Keratinocyte (primary cell): ENCODE measurements around the gene TUT7.

ENCODE experiments used
- EZH2 ChIP-seq: IDR thresholded peaks from one replicate; pipeline ENCODE4 v1.6.1; 2012; ENCODE audit warnings: inconsistent platforms, mild to moderate bottlenecking, low read length, moderate library complexity
- TF ChIP-seq, protein P1 (sequence below), 3 experiments: IDR thresholded peaks in 1 of 3; conservative IDR thresholded peaks in 1 of 3; optimal IDR thresholded peaks in 1 of 3; 2 replicates in 2 of 3; 3 replicates in 1 of 3; pipeline versions ENCODE3 to v1.5.1; 2011; ENCODE audit warnings: low read length in 3 of 3, mild to moderate bottlenecking in 3 of 3, moderate library complexity in 2 of 3, control low read depth in 1 of 3, inconsistent platforms in 1 of 3; ENCODE audit not compliant: insufficient read depth in 2 of 3; ENCODE audit errors: extremely low read depth in 1 of 3

DNA sequence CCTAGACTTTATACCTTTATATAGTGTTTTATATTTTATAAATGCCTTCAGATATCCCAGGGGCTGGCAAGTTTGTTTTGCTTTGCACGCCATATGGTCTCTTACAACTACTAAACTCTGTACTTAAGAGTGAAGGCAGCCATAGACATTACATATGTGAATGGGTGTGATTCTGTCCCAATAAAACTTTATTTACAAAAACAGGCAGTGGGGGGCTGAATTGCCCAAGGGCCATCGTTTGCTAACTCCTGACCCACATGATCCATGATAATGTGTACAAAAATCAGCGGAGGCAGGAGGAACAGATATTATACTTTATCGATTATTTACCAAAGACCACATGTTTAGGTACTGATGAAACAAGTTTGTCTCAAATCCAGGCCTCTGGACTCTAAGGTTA, 36.0 kb downstream of the TUT7 start:
- TF ChIP-seq, protein P1, sequence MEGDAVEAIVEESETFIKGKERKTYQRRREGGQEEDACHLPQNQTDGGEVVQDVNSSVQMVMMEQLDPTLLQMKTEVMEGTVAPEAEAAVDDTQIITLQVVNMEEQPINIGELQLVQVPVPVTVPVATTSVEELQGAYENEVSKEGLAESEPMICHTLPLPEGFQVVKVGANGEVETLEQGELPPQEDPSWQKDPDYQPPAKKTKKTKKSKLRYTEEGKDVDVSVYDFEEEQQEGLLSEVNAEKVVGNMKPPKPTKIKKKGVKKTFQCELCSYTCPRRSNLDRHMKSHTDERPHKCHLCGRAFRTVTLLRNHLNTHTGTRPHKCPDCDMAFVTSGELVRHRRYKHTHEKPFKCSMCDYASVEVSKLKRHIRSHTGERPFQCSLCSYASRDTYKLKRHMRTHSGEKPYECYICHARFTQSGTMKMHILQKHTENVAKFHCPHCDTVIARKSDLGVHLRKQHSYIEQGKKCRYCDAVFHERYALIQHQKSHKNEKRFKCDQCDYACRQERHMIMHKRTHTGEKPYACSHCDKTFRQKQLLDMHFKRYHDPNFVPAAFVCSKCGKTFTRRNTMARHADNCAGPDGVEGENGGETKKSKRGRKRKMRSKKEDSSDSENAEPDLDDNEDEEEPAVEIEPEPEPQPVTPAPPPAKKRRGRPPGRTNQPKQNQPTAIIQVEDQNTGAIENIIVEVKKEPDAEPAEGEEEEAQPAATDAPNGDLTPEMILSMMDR (optimal IDR thresholded peaks at IDR 0.05 in 1 of 3, IDR thresholded peaks at IDR 0.05 in 1 of 3, conservative IDR thresholded peaks at IDR 0.05 in 1 of 3; ENCODE audit: extremely low read depth in 1 of 3, insufficient read depth in 2 of 3, low read length in 3 of 3): no peak
- TF ChIP-seq EZH2: no peak
